Hematopoietic multipotent progenitor cell treated with erythropoietin and hydrocortisone succinate and interleukin-3 and kit ligand, for 15 days (in vitro differentiated cells): ENCODE data around the gene SYCP3.
"Not testable (repeated sequence)": the region's sequence is repeated elsewhere in the genome, so short reads cannot be mapped to it uniquely, and the experiment has no call there.

Experiments used
- DNase-seq: peaks from one replicate; pipeline ENCODE4 v3.0.0-alpha.2; 2015; ENCODE audit warnings: low spot score

SYCP3 gene

GRCh38 chr12:101759396-101760047 lies 20.3 kb upstream of the SYCP3 start:
- peak; percentile 64 for DNase-seq

DNA sequence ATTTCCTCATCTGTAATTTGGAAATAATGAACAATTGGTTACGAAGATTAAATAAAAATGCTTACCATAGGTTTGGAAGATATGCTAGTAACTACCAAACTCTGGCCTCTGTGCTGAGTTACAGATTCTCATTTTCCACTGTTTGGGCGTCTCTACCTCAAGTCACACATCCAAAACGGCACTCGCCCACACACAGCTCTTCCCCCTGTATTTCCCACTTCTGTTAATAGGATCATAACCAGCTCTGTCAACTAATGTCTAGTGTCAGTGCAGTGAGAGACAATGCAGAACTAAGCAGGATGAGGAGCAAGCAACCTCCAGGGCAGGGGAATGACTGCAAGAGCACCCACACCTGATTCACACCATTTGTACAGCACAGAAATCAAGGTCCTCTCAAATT lies 10.9 kb upstream of the SYCP3 start:
- DNase-seq = no peak

DNA sequence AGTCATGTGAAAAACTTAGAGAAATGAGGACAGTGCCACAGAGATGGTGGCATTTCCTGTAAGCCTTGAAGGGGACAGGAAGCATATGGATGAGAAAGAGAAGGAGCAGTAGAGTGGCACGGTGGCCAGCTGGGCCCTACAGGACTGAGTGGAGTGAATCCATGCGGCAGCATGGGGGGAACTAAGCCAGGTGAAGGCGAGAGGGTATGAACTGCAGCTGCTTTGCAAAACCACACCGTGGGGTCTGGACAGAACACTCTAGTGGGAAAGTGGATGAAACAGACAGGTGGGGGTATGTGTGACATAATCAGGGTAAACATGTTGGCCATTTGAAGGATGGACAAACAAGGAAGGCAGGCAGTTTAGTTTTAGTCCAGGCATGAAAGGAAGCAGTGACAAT lies 10.4 kb upstream of the SYCP3 start:
- DNase-seq = no peak

- DNase-seq = no peak
Observed at GRCh38 chr12:101748907-101749306, 9.6 kb upstream of the SYCP3 start.

DNA sequence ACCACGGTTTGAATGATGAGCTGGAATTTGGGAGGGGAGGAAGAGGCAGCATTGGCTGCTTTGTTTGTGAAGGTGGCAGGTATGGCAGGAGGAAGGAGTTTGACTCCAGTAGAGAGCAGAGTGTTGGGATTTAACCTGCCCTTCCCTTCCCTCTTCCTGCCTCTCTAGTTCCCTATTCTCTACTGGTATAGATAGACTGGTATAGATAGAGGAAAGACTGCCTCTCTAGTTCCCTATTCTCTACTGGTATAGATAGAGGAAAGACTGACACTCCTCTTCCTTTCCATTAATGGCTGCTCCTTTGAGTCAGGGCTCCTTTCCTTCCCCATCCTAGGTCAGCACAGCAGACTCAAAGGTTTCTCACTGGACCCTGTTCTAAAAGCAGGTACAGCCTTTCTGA lies 8.4 kb upstream of the SYCP3 start:
- DNase-seq = no peak

DNA sequence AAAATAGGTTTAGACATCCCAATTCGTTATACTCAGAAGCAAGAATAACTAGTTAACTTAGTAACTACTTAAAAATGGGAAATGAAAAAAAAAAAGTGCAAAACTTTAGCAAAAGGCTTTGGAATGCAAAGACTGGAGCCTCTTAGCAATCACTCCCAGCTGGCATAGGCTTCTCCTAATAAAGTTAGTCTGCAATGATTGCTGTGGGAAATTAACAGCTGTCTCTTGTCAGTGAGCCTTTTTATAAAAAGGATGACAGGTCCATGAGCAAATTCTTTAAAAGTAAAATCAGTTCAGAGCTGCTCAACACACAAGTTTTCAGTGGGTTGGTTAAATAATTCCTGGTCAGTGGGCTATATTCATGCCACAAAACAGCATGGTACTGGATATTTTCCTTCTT lies 7.4 kb upstream of the SYCP3 start:
- no peak for DNase-seq

DNA sequence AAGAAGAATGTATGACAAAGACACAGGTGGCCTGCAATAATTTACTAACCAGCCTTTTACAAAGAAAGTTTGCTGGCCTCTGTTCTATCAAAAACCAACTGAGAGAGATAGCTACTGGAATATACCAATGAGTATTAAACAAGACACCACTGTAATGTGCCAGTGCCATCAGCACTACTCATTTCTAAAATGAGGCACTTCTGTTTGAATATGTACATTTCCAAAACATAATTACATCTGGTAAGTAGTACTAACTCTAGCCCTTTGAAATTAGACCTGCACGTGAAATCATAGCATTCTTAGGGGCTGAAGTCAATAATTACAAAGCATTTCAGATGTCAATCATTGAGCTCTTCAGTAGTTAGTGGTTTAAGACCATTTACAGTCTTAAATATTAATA lies 6.9 kb upstream of the SYCP3 start:
- no peak for DNase-seq

- no peak for DNase-seq
Observed at GRCh38 chr12:101745481-101745880, 6.2 kb upstream of the SYCP3 start.

DNA sequence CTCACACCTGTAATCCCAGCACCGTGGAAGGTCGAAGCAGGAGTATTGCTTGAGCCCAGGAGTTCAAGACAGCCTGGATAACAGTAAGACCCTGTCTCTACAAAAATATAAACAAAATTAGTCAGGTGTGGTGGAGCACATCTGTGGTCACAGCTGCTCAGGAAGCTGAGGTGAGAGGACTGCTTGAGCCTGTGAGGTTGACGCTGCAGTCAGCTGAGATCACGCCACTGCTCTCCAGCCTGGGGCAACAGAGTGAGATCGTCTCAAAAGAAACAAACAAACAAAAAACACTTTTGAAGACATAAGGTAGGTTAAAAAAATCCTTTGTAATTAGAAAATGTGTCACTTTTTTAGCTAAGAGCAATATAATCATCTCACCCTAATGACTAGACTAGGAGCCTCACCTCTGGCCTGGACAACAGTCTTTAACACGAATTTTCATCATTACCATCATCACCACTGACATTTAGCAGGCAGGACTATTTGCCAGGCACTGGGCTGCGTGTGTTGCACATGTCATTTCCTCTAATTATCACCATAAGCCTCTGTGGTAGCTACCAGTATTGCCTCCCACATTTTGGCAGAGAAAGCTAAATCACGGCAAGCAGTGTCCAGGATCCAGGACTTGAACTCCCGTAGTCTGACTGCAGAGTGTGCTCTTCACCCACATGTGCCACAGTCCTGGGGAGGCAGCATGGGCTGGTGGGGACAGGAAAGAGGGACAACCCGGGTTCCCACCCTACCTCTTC lies 4.6 kb upstream of the SYCP3 start:
- DNase-seq = no peak

GRCh38 chr12:101743242-101743641 lies 4.0 kb upstream of the SYCP3 start:
- no peak for DNase-seq

- no peak for DNase-seq
Observed at GRCh38 chr12:101740980-101741379, 1.7 kb upstream of the SYCP3 start.

DNA sequence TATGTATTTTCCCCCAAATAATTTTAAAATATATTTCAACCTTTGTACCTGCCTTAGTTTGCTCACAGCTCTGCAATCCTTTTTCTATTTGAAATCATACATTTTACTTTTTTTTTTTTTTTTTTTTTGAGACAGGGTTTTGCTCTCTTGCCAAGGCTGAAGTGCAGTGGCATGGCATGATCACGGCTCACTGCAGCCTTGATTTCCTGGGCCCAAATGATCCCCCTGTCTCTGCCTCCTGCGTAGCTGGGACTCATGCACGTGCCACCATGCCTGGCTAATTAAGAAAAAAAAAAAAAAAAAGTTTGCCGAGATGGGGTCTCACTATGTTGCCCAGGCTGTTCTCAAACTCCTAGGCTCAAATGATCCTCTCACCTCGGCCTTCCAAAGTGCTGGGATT lies 1.3 kb upstream of the SYCP3 start:
- DNase-seq = no peak

- no peak for DNase-seq
Observed at GRCh38 chr12:101737476-101737875, 1.8 kb downstream of the SYCP3 start.

DNA sequence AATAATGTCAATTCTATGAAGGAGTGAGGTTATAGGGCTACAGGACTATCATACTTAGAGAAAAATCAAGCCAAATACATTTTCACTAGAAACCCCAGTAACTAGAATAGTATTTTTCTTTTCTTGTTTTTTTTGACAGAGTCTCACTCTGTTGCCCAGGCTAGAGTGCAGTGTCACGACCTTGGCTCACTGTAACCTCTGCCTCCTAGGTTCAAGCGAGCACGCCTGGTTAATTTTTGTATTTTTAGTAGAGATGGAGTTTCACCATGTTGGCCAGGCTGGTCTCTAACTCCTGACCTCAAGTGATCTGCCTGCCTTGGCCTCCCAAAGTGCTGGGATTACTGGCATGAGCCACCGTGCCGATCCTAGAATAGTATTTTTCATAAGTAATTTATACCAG lies 4.8 kb downstream of the SYCP3 start:
- DNase-seq = not testable (repeated sequence)

GRCh38 chr12:101733166-101733565 lies 6.1 kb downstream of the SYCP3 start:
- DNase-seq = no peak

GRCh38 chr12:101732318-101732717 lies 6.9 kb downstream of the SYCP3 start:
- no peak for DNase-seq

- no peak for DNase-seq
Observed at GRCh38 chr12:101729842-101730241, 9.4 kb downstream of the SYCP3 start.

- no peak for DNase-seq
Observed at GRCh38 chr12:101727098-101727497, 12.2 kb downstream of the SYCP3 start.

DNA sequence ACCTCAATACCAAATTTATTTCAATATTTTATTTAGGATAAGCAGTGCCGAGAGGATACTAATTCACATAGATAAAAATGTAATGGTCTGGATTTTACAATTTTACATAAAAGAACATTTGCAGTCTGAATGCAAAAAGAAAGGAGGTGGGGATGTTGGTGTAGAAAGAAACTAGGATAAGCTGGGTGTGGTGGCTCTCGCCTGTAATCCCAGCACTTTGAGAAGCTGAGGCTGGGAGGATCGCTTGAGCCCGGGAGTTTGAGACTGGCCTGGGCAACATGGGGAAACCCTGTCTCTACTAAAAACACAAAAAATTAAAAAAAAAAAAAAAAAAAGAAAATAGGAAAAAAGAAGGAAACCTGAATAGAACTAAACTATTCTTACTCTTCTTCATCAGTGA lies 16.9 kb downstream of the SYCP3 start:
- DNase-seq = no peak

DNA sequence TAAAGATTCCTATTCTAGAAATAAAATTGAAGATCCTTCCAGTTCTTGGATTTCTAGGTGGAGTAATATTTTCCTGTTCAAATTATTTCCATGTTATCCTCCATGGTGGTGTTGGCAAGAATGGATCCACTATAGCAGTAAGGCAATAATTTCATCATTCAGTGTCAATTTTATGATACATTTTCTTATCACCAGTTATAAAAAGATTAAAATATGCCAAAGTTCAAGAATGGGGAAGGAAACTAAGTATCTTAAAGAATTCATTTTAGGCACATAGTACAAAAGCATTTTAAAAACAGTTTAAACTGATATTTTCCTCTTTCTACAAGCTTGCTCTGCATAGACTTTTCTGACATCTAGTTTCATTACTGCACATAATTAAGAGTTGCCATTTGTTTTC lies 19.1 kb downstream of the SYCP3 start:
- no peak for DNase-seq

DNA sequence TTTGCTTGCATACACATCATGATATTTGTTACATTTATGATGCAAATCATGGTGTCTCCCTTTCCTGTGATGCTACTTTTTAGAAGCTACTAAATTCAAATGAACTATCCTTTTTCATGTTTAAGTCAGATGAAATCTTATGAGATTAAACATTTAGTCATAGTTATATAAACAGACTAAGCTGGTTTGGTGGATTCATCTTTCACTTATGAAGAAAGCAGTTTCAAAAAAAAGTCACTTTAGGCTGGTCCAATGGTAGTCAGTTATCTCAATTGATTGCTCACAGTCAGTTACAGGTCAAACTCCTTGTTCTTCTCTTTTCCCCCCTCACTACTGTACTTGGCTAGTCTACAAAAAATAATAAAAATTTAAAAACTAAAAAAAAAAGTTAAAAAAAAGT lies 19.7 kb downstream of the SYCP3 start:
- DNase-seq = no peak

- no peak for DNase-seq
Observed at GRCh38 chr12:101714877-101715444, 24.3 kb downstream of the SYCP3 start.

DNA sequence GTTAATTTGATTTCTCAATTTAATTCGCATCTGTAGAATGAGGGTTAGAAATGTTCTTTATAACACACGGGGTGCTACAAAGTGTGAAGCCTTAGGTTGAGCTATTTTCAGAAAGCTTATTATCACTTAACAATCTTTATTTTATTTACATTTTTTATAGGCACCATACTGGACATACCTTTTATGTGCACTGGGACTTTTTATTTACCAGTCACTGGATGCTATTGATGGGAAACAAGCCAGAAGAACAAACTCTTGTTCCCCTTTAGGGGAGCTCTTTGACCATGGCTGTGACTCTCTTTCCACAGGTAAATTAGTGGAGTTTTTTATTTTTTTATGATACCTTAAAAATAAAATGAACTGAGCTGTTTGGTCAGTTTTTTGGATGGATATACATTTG lies 25.3 kb downstream of the SYCP3 start:
- no peak for DNase-seq
